Measurements from ENCODE around the gene WNT7B.

The WNT7B gene

DNA sequence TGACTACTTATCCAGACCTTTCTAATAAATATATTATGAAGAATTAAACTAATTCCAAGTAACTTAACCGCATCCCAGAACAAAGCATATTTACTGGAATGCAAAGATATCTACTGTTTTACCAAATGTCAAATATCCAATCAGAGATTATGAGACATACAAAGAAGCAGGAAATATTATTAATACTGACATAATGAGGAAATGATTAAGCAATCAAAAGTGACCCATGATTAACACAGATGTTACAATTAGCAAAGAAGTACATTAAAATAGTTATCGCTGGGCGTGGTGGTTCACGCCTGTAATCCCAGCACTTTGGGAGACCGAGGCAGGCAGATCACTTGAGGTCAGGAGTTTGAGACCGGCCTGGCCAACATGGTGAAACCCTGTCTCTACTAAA, 105.2 kb downstream of the WNT7B start:
- TF ChIP-seq CTCF (IDR thresholded peaks at IDR 0.05; ENCODE audit: borderline replicate concordance, insufficient read depth, low read depth, low read length) = no peak
- no peak overlapping the region for H3K4me3 ChIP-seq (ENCODE audit: low read depth, low read length)
